RWPE1 (cell line): ENCODE results near the gene ME3.

Source experiments
- CTCF ChIA-PET: fragments of 350-600 bp; sonication (Branson Sonifier 250); formaldehyde crosslinking; extraction: SDS; loops from one replicate; lab custom pipeline; 2021; lab: Yijun Ruan, JAX
- POLR2A ChIA-PET: fragments of 400-600 bp; formaldehyde crosslinking; extraction: SDS; loops from one replicate; lab custom pipeline; 2020; ENCODE audit warnings: antibody characterized with exemption; ENCODE audit not compliant: low non-redundant PET; lab: Yijun Ruan, JAX
- DNase-seq: peaks from one replicate; pipeline ENCODE4 v3.0.0; 2012; ENCODE audit warnings: low spot score
- H3K27ac ChIP-seq: fragments of 450-650 bp; 2 replicates; pipeline ENCODE4 v1.5.1; 2017
- TF ChIP-seq, protein P1 (sequence below): fragments of 450-650 bp; conservative IDR thresholded peaks from 2 replicates; pipeline ENCODE4 v1.5.1; 2017; ENCODE audit warnings: low read depth, mild to moderate bottlenecking

ME3 gene

GRCh38 chr11:86484795-86485166, 187.6 kb downstream of the ME3 start:
- TF ChIP-seq, protein P1, sequence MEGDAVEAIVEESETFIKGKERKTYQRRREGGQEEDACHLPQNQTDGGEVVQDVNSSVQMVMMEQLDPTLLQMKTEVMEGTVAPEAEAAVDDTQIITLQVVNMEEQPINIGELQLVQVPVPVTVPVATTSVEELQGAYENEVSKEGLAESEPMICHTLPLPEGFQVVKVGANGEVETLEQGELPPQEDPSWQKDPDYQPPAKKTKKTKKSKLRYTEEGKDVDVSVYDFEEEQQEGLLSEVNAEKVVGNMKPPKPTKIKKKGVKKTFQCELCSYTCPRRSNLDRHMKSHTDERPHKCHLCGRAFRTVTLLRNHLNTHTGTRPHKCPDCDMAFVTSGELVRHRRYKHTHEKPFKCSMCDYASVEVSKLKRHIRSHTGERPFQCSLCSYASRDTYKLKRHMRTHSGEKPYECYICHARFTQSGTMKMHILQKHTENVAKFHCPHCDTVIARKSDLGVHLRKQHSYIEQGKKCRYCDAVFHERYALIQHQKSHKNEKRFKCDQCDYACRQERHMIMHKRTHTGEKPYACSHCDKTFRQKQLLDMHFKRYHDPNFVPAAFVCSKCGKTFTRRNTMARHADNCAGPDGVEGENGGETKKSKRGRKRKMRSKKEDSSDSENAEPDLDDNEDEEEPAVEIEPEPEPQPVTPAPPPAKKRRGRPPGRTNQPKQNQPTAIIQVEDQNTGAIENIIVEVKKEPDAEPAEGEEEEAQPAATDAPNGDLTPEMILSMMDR = no peak
- ChIA-PET POLR2A (no interaction called here), CTCF (interaction anchor here (0.7 kb wide), 1 partner anchor 13 kb away, joined by 3 read pairs; no protein-coding TSS in a partner anchor)
- DNase-seq = no peak
- peak overlapping the region; percentile 94 for H3K27ac ChIP-seq

GRCh38 chr11:86483940-86484794, 188.2 kb downstream of the ME3 start:
- peak; percentile 95 for DNase-seq
- ChIA-PET CTCF (interaction anchor here (0.7 to 1.2 kb wide), 2 partner anchors 13 to 18 kb away, joined by 3 to 4 read pairs; no protein-coding TSS in a partner anchor), POLR2A (no interaction called here)
- peak overlapping the region; percentile 94 for H3K27ac ChIP-seq
- TF ChIP-seq, protein P1 = no peak

- DNase-seq = no peak
- CTCF ChIA-PET = interaction anchor here (1.2 kb wide), 1 partner anchor 18 kb away, joined by 4 read pairs; no protein-coding TSS in a partner anchor
- POLR2A ChIA-PET = no interaction called here
- peak overlapping the region; percentile 94 for H3K27ac ChIP-seq
- TF ChIP-seq, protein P1 = no peak
Measured at GRCh38 chr11:86483610-86483939, 188.8 kb downstream of the ME3 start.

- TF ChIP-seq, protein P1 = no peak
- DNase-seq = no peak
- ChIA-PET POLR2A (no interaction called here), CTCF (interaction anchor here (0.5 kb wide), 1 partner anchor 104 kb away, joined by 3 read pairs; no protein-coding TSS in a partner anchor)
- H3K27ac ChIP-seq = no peak overlapping the region; the same call in 1 of the 2 replicates
Measured at GRCh38 chr11:86482692-86483091, 189.7 kb downstream of the ME3 start.

GRCh38 chr11:86481399-86481798, 191.0 kb downstream of the ME3 start:
- CTCF ChIA-PET = no interaction called here
- TF ChIP-seq, protein P1 = no peak
- H3K27ac ChIP-seq = no peak overlapping the region
- no peak for DNase-seq
- POLR2A ChIA-PET = no interaction called here

DNA sequence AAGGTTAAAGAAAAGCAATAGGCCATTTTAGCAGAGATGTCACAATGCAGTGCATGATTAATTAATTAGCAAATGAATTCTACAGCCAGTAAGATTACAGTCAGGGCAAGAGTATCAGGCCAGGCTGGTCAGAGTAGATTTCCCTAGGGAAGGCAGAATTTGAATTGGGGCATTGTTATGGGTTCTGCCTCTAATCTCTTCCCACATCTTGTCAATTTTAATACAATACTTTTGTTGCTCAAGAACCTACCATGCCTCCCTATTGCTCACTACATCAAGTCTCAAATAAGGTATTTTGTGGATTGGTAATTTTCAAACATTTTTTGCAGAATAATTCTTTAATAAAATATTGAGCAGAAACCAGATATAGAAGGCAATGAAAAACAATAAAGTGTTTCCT, 194.1 kb downstream of the ME3 start:
- TF ChIP-seq, protein P1 = no peak
- DNase-seq = no peak
- H3K27ac ChIP-seq = no peak overlapping the region
- ChIA-PET POLR2A (no interaction called here), CTCF (no interaction called here)
